Stomach (tissue), 9 donors: ENCODE measurements around the gene PRDM12. TPM values are rescaled to one million over a fixed set of nuclear protein-coding genes. Genes with fewer than 3 reads are reported as not detected.

Source experiments
- DNase-seq, 2 donors: peaks; one replicate each; pipeline versions ENCODE4 v3.0.0 to v3.0.0-alpha.2; 2013 to 2019
- H3K27ac ChIP-seq, 5 donors: fragments of 200-600 bp in 4 of 5; sonication (generic) in 4 of 5; one replicate each; pipeline ENCODE4 v1.5.1; 2013 to 2019; ENCODE audit warnings: mild to moderate bottlenecking in 1 of 5, moderate library complexity in 1 of 5
- H3K27me3 ChIP-seq, 3 donors: fragments of 200-600 bp; sonication (generic); one replicate each; pipeline ENCODE4 v1.5.1; 2017 to 2019; ENCODE audit warnings: mixed run types in 1 of 3
- H3K36me3 ChIP-seq, 4 donors: fragments of 200-600 bp; sonication (generic); 1 replicate in 3 of 4; 2 replicates in 1 of 4; pipeline ENCODE4 v1.5.1; 2016 to 2019
- H3K4me1 ChIP-seq, 4 donors: fragments of 200-600 bp; sonication (generic); one replicate each; pipeline ENCODE4 v1.5.1; 2016 to 2019
- H3K4me3 ChIP-seq, 4 donors: fragments of 200-600 bp; sonication (generic) in 3 of 4; one replicate each; pipeline ENCODE4 v1.5.1; 2016 to 2019; ENCODE audit warnings: mild to moderate bottlenecking in 1 of 4
- H3K9me3 ChIP-seq, 4 donors: fragments of 200-600 bp; sonication (generic); one replicate each; pipeline ENCODE4 v1.5.1; 2016 to 2019
- CTCF ChIP-seq, 7 experiments: fragments of 450-650 bp in 4 of 7; fragments of 200-600 bp in 3 of 7; sonication (generic) in 3 of 7; IDR thresholded peaks; one replicate each; pipeline ENCODE4 v1.5.1; 2016 to 2019; ENCODE audit warnings: antibody characterized with exemption in 7 of 7, control low read depth in 2 of 7, mild to moderate bottlenecking in 1 of 7
- EP300 ChIP-seq: sonication (generic); formaldehyde crosslinking; IDR thresholded peaks from one replicate; pipeline ENCODE4 v1.6.1; 2017; ENCODE audit warnings: antibody characterized with exemption
- POLR2A ChIP-seq, 4 donors: fragments of 450-650 bp; IDR thresholded peaks; one replicate each; pipeline ENCODE4 v1.6.1; 2016; ENCODE audit warnings: antibody characterized with exemption in 4 of 4, control low read depth in 2 of 4, mild to moderate bottlenecking in 1 of 4, moderate library complexity in 1 of 4
- POLR2AphosphoS5 ChIP-seq, 3 donors: sonication (generic); formaldehyde crosslinking; IDR thresholded peaks; one replicate each; pipeline ENCODE4 v1.6.1; 2016; ENCODE audit warnings: antibody characterized with exemption in 3 of 3
- WGBS, 5 donors: extraction: QIAGEN DNeasy Blood & Tissue Kit in 3 of 5; methylation state at CpG; one replicate each; pipeline versions ENCODE4 v1.1.5 to v1.1.7; 2013 to 2018; 5-methylcytosine and 5-hydroxymethylcytosine counted together
- intact Hi-C: fragments of 100-400 bp; cut with DNase I; formaldehyde crosslinking; loops from one replicate; pipeline ENCODE4 v1.15.1; 2023; ENCODE audit warnings: low total_unique reads
- polyA plus RNA-seq, 3 donors: library from polyadenylated mRNA; stranded (reverse); fragments of 200-250 nt; gene quantifications; one replicate each; pipeline ENCODE4 v1.2.3, GENCODE V29; 2013
- total RNA-seq, 5 donors: library from RNA; depleted of rRNA; stranded (reverse); fragments of >200 nt; gene quantifications; one replicate each; pipeline versions ENCODE4 v1.1.0 to v1.2.3, GENCODE V29; 2014 to 2016
- donor health status: healthy with polysubstance abuse.
- donor health status: Bipolar disorder and iron deficiency.
- donor health status: healthy.

Gene PRDM12
- total and polyA plus RNA-seq, 8 donors = 0.08 TPM; not detected in 7

- H3K36me3 ChIP-seq = peaks cover 89 to 100% (median 100%) of the 10 kb centered on the region in 4 donors
Observed at GRCh38 chr9:130630071-130630450, 34.3 kb upstream of the PRDM12 start.

GRCh38 chr9:130630506-130631330 is 33.7 kb upstream of the PRDM12 start:
- 90 to 95% (median 93%) methylated on average over 17 to 27 of the region's 27 CpGs for WGBS, 5 donors
- Histone ChIP-seq H3K27me3 (no peaks in the 10 kb centered on the region), H3K4me1 (no peaks in the 10 kb centered on the region), H3K9me3 (no peaks in the 10 kb centered on the region), H3K4me3 (no peak overlapping the region), H3K27ac (no peak overlapping the region), H3K36me3 (peaks cover 89 to 100% (median 100%) of the 10 kb centered on the region in 4 donors)
- intact Hi-C loops = no loop called here
- TF ChIP-seq EP300 = no peak
- no peak for TF ChIP-seq POLR2AphosphoS5 (IDR thresholded peaks at IDR 0.05)
- no peak for TF ChIP-seq CTCF (IDR thresholded peaks at IDR 0.05)
- TF ChIP-seq POLR2A (IDR thresholded peaks at IDR 0.05) = no peak
- DNase-seq = no peak

More at GRCh38 chr9:130630071-130630450, 34.3 kb upstream of the PRDM12 start:
- no peaks in the 10 kb centered on the region for H3K4me1 ChIP-seq
- H3K4me3 ChIP-seq = no peak overlapping the region
- H3K9me3 ChIP-seq = no peaks in the 10 kb centered on the region
- H3K27me3 ChIP-seq = no peaks in the 10 kb centered on the region
- 89 to 96% (median 95%) methylated on average over 3 to 4 of the region's 4 CpGs for WGBS, 5 donors
- H3K27ac ChIP-seq = no peak overlapping the region
- DNase-seq = no peak
- TF ChIP-seq EP300 (no peak), POLR2AphosphoS5 (IDR thresholded peaks at IDR 0.05) (no peak), POLR2A (IDR thresholded peaks at IDR 0.05) (no peak), CTCF (IDR thresholded peaks at IDR 0.05) (no peak)
- intact Hi-C loops = no loop called here

GRCh38 chr9:130631331-130632080 is 32.9 kb upstream of the PRDM12 start:
- Histone ChIP-seq H3K9me3 (no peaks in the 10 kb centered on the region), H3K27me3 (no peaks in the 10 kb centered on the region), H3K36me3 (peaks cover 89 to 100% (median 100%) of the 10 kb centered on the region in 4 donors), H3K4me3 (no peak overlapping the region), H3K4me1 (no peaks in the 10 kb centered on the region), H3K27ac (no peak overlapping the region)
- no peak for DNase-seq
- TF ChIP-seq POLR2AphosphoS5 (IDR thresholded peaks at IDR 0.05) (no peak), EP300 (no peak), CTCF (IDR thresholded peaks at IDR 0.05) (no peak), POLR2A (IDR thresholded peaks at IDR 0.05) (no peak)
- 94 to 95% (median 95%) methylated on average over 22 of the region's 22 CpGs for WGBS, 5 donors
- intact Hi-C loops = no loop called here

- no peak overlapping the region for H3K4me3 ChIP-seq
- TF ChIP-seq POLR2A (IDR thresholded peaks at IDR 0.05) = no peak
- TF ChIP-seq EP300 = no peak
- no peak for TF ChIP-seq CTCF (IDR thresholded peaks at IDR 0.05)
- TF ChIP-seq POLR2AphosphoS5 (IDR thresholded peaks at IDR 0.05) = no peak
- H3K27me3 ChIP-seq = no peaks in the 10 kb centered on the region
- no peaks in the 10 kb centered on the region for H3K4me1 ChIP-seq
- intact Hi-C loops = no loop called here
- no peak for DNase-seq
- no peaks in the 10 kb centered on the region for H3K9me3 ChIP-seq
- H3K36me3 ChIP-seq = peaks cover 86 to 100% (median 100%) of the 10 kb centered on the region in 4 donors
- WGBS, 5 donors = 86 to 96% (median 91%) methylated on average over 6 to 13 of the region's 13 CpGs
- no peak overlapping the region for H3K27ac ChIP-seq
Observed at GRCh38 chr9:130632081-130632710, 32.2 kb upstream of the PRDM12 start.
